ENCODE measurements around the gene DCAF15.

The DCAF15 gene

GRCh38 chr19:13931391-13932148 lies 20.7 kb upstream of the DCAF15 start:
- no peak for DNase-seq

- DNase-seq, result no peak
These were observed 20.1 kb upstream of the DCAF15 start for GRCh38 chr19:13932149-13932637.

GRCh38 chr19:13932911-13933393 lies 19.4 kb upstream of the DCAF15 start:
- no peak for DNase-seq

- no peak for DNase-seq
These were observed 17.6 kb upstream of the DCAF15 start for GRCh38 chr19:13934785-13935109.

GRCh38 chr19:13935765-13936510 lies 16.4 kb upstream of the DCAF15 start:
- no peak for DNase-seq

- DNase-seq, result no peak
These were observed 14.6 kb upstream of the DCAF15 start for GRCh38 chr19:13937479-13938300.

GRCh38 chr19:13938301-13939064 lies 13.8 kb upstream of the DCAF15 start, which contains the start of gene PODNL1:
TSS of gene PODNL1 (minus strand) at chr19:13938417. CDS start at chr19:13938181, 236 bp downstream.
- no peak for DNase-seq

GRCh38 chr19:13942023-13942684 lies 10.2 kb upstream of the DCAF15 start:
- no peak for DNase-seq

- DNase-seq, result no peak
These were observed 5.9 kb upstream of the DCAF15 start for GRCh38 chr19:13946414-13946813.

- DNase-seq, result no peak
These were observed 1.3 kb upstream of the DCAF15 start for GRCh38 chr19:13951043-13951442.

GRCh38 chr19:13951799-13952153 lies 533 bp upstream of the DCAF15 start:
- DNase-seq, result no peak

- no peak for DNase-seq
These were observed 722 bp downstream of the DCAF15 start for GRCh38 chr19:13952931-13953531.

- no peak for DNase-seq
These were observed 1.9 kb downstream of the DCAF15 start for GRCh38 chr19:13954185-13954584.

GRCh38 chr19:13955662-13956364 lies 3.5 kb downstream of the DCAF15 start:
- DNase-seq, result no peak

GRCh38 chr19:13956365-13956744 lies 4.0 kb downstream of the DCAF15 start:
- no peak for DNase-seq

- DNase-seq, result no peak
These were observed 4.7 kb downstream of the DCAF15 start for GRCh38 chr19:13957051-13957450.

- no peak for DNase-seq
These were observed 5.7 kb downstream of the DCAF15 start for GRCh38 chr19:13958043-13958442.

GRCh38 chr19:13959141-13959961 lies 7.0 kb downstream of the DCAF15 start:
- DNase-seq, result no peak

GRCh38 chr19:13959962-13960862 lies 7.9 kb downstream of the DCAF15 start:
- DNase-seq, result no peak

Measured in T1000 (cell line).